Activated T-helper 17 cell treated with anti-CD3 and anti-CD28 coated beads, Interleukin-2, amount 50 U/mL, for 72 hours (primary cell): ENCODE measurements around the gene SLC38A3. TPM values are rescaled to one million over a fixed set of nuclear protein-coding genes. Genes with fewer than 3 reads are reported as not detected.
A peak's percentile ranks its signal among the peaks of the same experiment; 100 is the strongest.

Experiments
- ATAC-seq: fragments of 150-1000 bp; cut with Tn5 transposase; replicated peaks from 2 replicates; pipeline ENCODE4 v1.10.0; 2021; ENCODE audit warnings: mild to moderate bottlenecking, moderate library complexity
- H3K27ac Mint-ChIP-seq: one replicate; pipeline ENCODE4 v1.8.0; 2022; ENCODE audit warnings: mixed read lengths
- H3K27me3 Mint-ChIP-seq: one replicate; pipeline ENCODE4 v1.8.0; 2022; ENCODE audit warnings: mixed read lengths
- H3K36me3 Mint-ChIP-seq: one replicate; pipeline ENCODE4 v1.8.0; 2022; ENCODE audit warnings: low read depth, mild to moderate bottlenecking, mixed read lengths
- H3K4me1 Mint-ChIP-seq: one replicate; pipeline ENCODE4 v1.8.0; 2022; ENCODE audit warnings: mixed read lengths
- H3K4me3 Mint-ChIP-seq: one replicate; pipeline ENCODE4 v1.8.0; 2022; ENCODE audit warnings: mild to moderate bottlenecking, mixed read lengths
- H3K9me3 Mint-ChIP-seq: one replicate; pipeline ENCODE4 v1.8.0; 2022; ENCODE audit warnings: mixed read lengths
- total RNA-seq, 2 donors: library from RNA; stranded (reverse); gene quantifications; one replicate each; pipeline ENCODE4 v1.2.3, GENCODE V29; 2022

Gene SLC38A3
- total RNA-seq, 2 donors from 2014 or later, result 0.71 TPM; not detected in 1

DNA sequence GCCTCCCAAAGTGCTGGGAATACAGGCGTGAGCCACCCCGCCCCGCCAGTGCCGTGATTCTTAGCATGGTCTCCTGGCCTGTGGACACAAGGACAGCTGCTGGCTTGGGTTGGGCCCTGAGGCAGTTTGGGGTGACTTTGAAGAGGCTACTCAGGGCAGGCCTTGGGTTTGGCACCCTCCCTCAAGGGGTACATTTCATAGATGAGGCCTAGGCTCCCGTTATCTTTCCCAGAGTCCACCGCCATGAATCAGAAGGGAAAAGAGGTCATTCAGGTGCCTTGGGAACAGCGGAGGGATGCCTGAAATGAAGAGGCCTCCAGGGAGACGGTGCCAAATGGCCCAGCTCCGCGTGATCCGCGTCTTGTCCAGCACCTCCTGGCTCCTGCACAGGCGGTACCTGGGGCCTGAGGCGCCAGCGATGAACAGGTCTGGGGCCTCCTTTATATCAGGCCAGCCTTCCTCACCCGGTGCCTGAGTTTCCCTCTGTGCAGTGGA, 40.2 kb downstream of the SLC38A3 start:
- H3K36me3 Mint-ChIP-seq, result peaks cover 48% of the 10 kb centered on the region
- no peak for ATAC-seq
- peak overlapping the region; percentile 99 for H3K4me3 Mint-ChIP-seq
- peak overlapping the region; percentile 99 for H3K27ac Mint-ChIP-seq
- H3K9me3 Mint-ChIP-seq, result no peaks in the 10 kb centered on the region
- no peaks in the 10 kb centered on the region for H3K27me3 Mint-ChIP-seq
- peaks cover 48% of the 10 kb centered on the region for H3K4me1 Mint-ChIP-seq

DNA sequence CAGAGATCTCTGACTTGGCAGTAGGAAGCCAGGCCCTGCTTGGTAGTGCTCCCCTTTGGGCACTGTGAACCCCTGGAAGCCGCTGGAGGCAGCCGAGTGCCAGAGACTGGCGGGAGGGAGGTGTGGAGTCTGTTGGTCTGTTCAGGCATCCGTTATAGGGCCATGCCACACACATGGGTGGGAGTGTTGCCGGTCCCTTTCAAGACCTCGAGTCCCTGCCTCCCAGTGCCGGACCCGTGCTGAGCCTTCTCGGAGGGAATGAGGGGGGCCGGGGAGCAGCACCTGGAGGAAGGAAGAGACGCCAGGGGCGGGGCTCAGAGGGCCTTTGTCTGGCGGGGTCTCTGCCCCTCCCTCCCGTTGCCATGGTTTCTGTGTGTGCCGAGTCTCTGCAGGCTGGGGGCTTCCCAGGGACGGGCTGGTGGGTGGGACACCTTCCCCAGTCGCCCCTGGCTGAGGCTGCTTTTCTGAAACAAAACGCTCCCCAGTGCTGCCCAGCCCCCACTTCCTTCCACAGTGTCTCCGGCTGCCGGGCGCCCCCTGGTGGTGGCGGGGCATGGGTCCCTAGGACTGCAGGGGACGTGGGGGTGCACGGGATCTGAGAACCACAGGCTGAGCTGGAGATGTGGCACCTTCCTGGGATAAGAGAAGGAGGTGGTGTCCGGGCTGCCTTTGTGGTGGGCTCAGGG, 40.9 kb downstream of the SLC38A3 start:
- Mint-ChIP-seq H3K27me3 (no peaks in the 10 kb centered on the region), H3K27ac (peak overlapping the region; percentile 99), H3K4me1 (peaks cover 52% of the 10 kb centered on the region), H3K36me3 (peaks cover 48% of the 10 kb centered on the region), H3K4me3 (peak overlapping the region; percentile 99), H3K9me3 (no peaks in the 10 kb centered on the region)
- peak; percentile 76 for ATAC-seq

DNA sequence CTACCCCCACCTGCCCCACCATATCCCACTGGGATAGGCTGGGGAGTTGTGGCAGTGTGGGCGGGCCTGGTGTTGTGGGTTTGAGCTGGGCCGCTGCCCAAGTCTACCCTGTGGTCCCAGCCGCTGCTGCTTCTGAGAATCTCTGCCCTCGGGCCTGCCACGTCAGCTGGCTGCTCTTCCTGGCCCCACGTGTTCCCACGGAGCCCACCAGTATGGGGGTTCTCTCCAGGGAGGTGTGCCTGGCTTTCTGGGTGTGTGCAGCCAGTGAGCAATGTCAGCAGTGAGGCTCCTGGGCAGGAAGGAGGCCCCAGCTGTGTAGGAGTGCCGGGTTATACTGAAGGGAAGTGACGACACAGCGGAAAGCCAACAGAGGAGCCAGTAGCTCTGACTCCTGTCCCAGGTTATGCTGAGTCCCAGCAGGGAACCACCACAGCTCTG, 41.5 kb downstream of the SLC38A3 start:
- ATAC-seq, result peak; percentile 80
- H3K4me1 Mint-ChIP-seq, result peaks cover 52% of the 10 kb centered on the region
- no peaks in the 10 kb centered on the region for H3K9me3 Mint-ChIP-seq
- peak overlapping the region; percentile 99 for H3K4me3 Mint-ChIP-seq
- H3K27ac Mint-ChIP-seq, result peak overlapping the region; percentile 99
- peaks cover 49% of the 10 kb centered on the region for H3K36me3 Mint-ChIP-seq
- no peaks in the 10 kb centered on the region for H3K27me3 Mint-ChIP-seq

DNA sequence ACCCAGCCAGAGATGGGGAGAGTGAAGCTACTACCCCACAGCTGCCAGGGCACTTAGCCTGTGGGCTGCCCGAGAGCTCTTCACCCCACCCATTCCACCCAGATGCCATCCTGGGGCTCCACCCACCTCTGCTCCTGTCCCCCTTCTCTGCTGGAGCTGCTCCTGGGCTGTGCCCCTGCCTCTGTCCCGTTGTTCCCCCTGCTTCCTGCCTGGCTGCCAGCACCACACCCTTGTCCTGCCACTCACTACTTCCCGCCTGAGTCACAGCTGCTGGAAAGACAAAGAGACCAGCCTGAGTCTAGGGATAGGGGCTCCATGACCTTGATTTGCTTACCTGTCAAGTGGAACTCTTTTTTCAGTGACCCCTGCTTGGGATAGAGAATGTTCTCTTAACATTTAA, 43.3 kb downstream of the SLC38A3 start:
- peaks cover 56% of the 10 kb centered on the region for H3K36me3 Mint-ChIP-seq
- peak overlapping the region; percentile 34 for H3K4me3 Mint-ChIP-seq
- H3K27me3 Mint-ChIP-seq, result no peaks in the 10 kb centered on the region
- peak overlapping the region; percentile 81 for H3K27ac Mint-ChIP-seq
- no peak for ATAC-seq
- peaks cover 38% of the 10 kb centered on the region for H3K4me1 Mint-ChIP-seq
- H3K9me3 Mint-ChIP-seq, result no peaks in the 10 kb centered on the region

DNA sequence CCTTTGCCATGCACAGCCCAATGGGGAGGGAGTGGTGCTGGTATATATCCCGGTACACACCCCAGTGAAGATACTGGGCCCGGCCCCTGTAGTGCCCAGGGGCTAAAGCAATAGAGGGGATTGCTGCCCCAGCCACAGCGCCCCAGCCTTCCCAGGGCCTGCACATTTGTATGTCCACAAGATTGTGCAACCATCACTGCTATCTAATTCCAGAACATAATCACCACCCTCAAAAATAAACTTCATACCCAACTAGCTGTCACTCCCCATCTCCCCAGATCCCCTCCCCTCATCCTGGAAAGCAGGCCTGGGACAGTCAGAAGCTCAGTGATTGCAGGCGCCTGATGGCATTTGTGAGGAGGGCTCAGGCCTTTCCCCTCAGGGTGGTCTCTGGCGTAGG, 44.4 kb downstream of the SLC38A3 start:
- no peaks in the 10 kb centered on the region for H3K27me3 Mint-ChIP-seq
- H3K9me3 Mint-ChIP-seq, result no peaks in the 10 kb centered on the region
- peaks cover 30% of the 10 kb centered on the region for H3K4me1 Mint-ChIP-seq
- peak overlapping the region; percentile 59 for H3K27ac Mint-ChIP-seq
- no peak for ATAC-seq
- no peak overlapping the region for H3K4me3 Mint-ChIP-seq
- H3K36me3 Mint-ChIP-seq, result peaks cover 56% of the 10 kb centered on the region

DNA sequence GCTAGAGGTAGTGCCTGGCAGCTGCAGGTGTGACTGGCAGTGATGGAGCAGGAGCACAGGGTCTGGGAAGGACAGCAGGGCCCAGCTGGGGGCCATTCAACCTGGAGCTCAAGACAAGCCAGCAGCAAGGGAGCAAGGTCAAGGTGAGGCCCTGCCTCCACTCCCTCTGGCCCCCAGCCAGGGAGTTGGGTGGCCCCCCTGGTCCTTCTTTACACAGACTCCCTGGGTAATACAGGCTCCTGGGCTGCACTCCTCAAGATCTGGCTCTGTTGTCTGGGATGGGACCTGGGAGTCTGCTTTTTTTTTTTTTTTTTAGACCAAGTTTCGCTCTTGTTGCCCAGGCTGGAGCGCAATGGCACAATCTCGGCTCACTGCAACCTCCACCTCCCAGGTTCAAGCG, 45.4 kb downstream of the SLC38A3 start:
- H3K27me3 Mint-ChIP-seq, result no peaks in the 10 kb centered on the region
- H3K4me1 Mint-ChIP-seq, result peaks cover 30% of the 10 kb centered on the region
- H3K36me3 Mint-ChIP-seq, result peaks cover 65% of the 10 kb centered on the region
- ATAC-seq, result no peak
- H3K9me3 Mint-ChIP-seq, result no peaks in the 10 kb centered on the region
- H3K4me3 Mint-ChIP-seq, result peak overlapping the region; percentile 65
- H3K27ac Mint-ChIP-seq, result peak overlapping the region; percentile 80

DNA sequence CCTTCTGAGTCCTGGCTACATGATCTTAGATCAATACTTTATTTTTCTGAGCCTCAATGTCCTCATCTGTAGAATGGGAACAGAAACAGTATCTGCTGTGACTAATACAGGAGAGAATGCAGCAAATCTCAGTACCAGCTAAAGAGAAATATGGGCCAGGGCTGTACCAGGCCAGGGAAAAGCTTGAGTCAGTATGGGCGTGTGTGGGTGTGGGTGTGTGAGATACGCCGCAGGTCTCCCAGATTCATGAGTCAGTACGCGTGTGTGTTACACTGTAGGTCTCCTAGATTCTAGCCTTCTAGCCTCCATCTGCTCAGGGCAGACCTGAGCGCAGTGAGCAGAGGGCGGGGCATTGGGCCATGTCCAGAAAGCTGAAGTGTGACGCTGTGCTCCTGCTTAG, 46.1 kb downstream of the SLC38A3 start:
- ATAC-seq, result peak; percentile 74
- Mint-ChIP-seq H3K4me1 (peaks cover 30% of the 10 kb centered on the region), H3K36me3 (peaks cover 72% of the 10 kb centered on the region), H3K4me3 (peak overlapping the region; percentile 65), H3K27ac (peak overlapping the region; percentile 80), H3K9me3 (no peaks in the 10 kb centered on the region), H3K27me3 (no peaks in the 10 kb centered on the region)

DNA sequence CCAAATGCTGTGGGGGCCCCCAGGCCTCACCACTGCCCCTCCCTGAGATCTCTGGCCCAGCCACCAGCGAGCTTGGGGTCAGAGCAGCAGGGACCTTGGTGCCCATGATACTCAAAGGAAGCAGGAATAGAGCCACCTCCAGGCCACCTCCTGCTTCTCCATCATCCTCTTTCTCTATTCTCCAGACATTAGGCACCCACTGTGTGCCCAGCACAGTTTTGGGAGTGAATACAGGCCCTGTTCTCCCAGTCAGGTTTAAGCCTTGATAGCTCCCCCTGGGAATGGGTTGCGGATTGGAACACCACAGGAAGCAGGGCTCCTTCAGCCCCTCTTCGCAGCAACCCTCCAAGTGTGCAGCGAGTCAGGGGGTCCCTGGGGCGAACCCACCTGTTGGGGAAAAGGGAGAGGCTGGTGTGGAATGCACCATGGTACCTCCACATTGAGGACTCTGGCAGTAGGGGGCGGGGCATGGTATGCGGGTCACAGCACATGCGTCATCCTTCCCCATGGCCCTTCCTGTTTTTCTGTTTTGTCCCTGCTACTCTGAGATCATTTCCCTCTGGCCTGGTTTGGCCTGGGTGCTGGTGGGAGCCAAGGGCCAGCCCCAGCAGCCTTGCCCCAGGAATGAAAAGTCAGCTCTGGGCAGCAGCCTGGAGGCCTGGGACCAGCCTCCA, 49.6 kb downstream of the SLC38A3 start:
- H3K4me1 Mint-ChIP-seq, result peaks cover 14% of the 10 kb centered on the region

DNA sequence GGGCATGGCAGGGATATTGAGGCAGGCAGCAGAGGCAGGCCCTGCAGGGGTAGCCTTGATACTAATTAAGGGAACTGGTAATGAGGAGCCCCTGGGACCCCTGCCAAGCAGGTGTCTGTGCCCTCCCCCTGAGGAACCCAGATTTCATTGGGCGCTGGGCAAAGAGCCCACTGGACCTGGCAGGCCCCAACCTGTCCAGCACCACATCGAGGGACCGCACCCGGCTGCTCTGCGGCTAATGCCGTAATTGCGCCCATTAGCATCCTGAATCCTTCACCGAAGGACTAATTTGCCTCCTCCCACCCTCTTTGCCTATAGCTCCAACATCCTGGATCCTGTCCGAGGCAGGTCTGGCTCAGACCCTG, 50.2 kb downstream of the SLC38A3 start:
- H3K27me3 Mint-ChIP-seq, result no peaks in the 10 kb centered on the region
- no peak overlapping the region for H3K4me3 Mint-ChIP-seq
- no peak for ATAC-seq
- peaks cover 90% of the 10 kb centered on the region for H3K36me3 Mint-ChIP-seq
- peaks cover 11% of the 10 kb centered on the region for H3K4me1 Mint-ChIP-seq
- H3K9me3 Mint-ChIP-seq, result no peaks in the 10 kb centered on the region
- peak overlapping the region; percentile 76 for H3K27ac Mint-ChIP-seq

More for the DNA sequence above, 49.6 kb downstream of the SLC38A3 start:
- Mint-ChIP-seq H3K4me3 (no peak overlapping the region), H3K27ac (peak overlapping the region; percentile 76), H3K9me3 (no peaks in the 10 kb centered on the region), H3K36me3 (peaks cover 91% of the 10 kb centered on the region), H3K27me3 (no peaks in the 10 kb centered on the region)
- ATAC-seq, result no peak

DNA sequence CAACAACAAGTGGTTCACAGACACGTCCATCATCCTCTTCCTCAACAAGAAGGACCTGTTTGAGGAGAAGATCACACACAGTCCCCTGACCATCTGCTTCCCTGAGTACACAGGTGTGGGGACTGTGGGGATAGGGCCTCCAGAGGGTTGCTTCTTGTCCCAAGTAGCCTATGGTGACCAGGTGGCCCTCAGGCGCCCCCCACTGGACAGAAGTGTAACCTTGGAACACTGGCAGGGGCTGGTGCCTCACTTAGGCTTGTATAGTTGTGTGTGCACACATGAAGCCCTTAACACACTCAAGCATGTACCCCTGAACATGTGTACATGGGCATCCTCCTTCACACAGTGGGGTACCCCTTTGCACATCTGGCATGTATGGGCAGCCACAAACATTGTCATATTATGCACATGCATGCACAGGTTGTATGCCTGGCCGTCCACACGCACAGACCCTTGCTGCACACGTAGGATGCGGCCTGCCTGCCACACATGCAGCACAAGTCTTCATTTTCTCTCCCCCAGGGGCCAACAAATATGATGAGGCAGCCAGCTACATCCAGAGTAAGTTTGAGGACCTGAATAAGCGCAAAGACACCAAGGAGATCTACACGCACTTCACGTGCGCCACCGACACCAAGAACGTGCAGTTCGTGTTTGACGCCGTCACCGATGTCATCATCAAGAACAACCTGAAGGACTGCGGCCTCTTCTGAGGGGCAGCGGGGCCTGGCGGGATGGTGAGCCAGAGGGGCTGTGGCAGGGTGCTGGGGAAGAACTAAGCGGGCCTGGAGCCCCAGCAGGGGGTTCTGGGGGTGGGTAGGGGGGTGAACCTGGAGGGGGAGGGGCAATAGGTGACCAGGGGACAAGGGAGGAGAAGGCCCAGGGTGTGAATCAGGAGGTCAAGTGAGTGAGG, 52.2 kb downstream of the SLC38A3 start:
- Mint-ChIP-seq H3K4me1 (no peaks in the 10 kb centered on the region), H3K36me3 (peaks cover 75% of the 10 kb centered on the region), H3K9me3 (no peaks in the 10 kb centered on the region), H3K27me3 (no peaks in the 10 kb centered on the region), H3K4me3 (no peak overlapping the region), H3K27ac (peak overlapping the region; percentile 67)
- ATAC-seq, result no peak

DNA sequence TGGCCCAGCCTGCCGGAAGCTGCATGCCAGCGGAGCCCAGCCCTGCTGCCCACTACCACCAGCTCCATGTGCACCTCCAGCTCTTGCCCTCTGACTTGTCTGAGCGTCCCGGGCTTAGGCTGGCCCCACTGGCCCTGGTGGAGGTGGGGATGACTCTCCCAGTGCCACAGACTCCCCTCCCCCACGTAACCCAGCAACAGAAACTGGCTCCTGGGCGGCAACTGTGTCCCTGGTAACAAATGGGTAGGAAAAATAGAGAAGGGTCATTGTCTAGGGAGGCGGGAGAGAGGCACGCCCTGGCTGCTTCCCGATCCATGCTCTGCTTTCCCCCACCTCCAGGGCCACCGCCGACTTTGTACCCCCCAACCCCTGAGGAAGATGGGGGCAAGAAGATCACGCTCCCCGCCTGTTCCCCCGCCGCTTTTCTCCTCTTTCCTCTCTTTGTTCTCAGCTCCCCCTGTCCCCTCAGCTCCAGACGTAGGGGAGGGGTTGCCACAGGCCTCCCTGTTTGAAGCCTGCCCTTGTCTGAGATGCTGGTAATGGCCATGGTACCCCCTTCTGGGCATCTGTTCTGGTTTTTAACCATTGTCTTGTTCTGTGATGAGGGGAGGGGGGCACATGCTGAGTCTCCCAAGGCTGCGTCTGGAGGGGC, 53.1 kb downstream of the SLC38A3 start:
- Mint-ChIP-seq H3K27me3 (no peaks in the 10 kb centered on the region), H3K27ac (peak overlapping the region; percentile 56), H3K36me3 (peaks cover 68% of the 10 kb centered on the region), H3K4me3 (no peak overlapping the region), H3K4me1 (no peaks in the 10 kb centered on the region), H3K9me3 (no peaks in the 10 kb centered on the region)
- ATAC-seq, result no peak

DNA sequence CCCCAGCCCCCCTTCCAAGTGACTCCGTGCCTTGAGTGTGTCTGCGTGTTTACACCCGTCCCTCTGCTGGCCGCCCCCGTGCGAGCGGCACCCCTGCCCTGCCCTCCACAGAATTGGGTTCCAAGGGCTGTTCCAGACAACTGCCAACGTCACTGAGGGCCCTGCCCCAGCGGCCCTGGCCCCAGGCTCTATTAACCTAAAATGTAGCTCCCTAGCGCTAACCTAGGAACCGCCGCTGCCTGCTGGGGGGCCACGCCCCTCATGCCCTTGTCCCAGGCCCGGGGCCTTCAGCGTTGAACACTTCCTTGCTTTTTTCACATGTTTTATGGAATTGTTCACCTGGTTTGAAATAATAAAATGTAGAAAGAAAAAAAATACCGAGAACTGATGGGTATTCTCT, 53.9 kb downstream of the SLC38A3 start:
- peaks cover 60% of the 10 kb centered on the region for H3K36me3 Mint-ChIP-seq
- no peaks in the 10 kb centered on the region for H3K4me1 Mint-ChIP-seq
- H3K27me3 Mint-ChIP-seq, result no peaks in the 10 kb centered on the region
- peak overlapping the region; percentile 68 for H3K4me3 Mint-ChIP-seq
- no peaks in the 10 kb centered on the region for H3K9me3 Mint-ChIP-seq
- no peak for ATAC-seq
- peak overlapping the region; percentile 56 for H3K27ac Mint-ChIP-seq

DNA sequence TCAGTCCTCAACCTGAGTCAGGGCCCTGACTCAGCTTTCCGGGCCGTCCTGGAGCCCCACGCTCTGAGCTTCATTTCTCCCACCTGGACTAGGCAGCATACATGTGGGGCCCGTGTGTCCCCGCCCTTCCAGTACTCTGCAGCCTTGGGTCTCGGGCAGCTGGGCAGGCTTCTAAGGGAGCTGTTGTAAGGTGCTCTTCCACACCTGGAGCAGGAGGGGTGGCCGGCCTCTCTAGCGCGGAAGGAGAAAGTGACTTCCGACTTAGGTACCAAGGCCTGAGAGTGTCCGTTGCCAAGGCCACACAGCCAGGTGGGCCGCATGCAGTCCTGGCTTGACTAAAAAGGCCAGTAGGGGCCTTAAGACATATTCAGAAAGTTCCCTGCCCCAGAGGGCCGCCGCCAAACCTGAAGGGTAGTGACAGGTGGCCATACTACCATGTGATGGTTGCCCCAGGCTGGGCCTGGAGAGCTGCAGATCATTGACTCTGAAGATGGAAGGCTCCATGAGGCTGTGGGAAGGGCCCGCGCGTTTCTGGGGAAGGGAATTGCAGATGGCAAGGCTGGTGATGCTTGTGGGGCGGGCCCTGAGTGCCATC, 54.5 kb downstream of the SLC38A3 start:
- Mint-ChIP-seq H3K27me3 (no peaks in the 10 kb centered on the region), H3K9me3 (no peaks in the 10 kb centered on the region), H3K27ac (peak overlapping the region; percentile 63), H3K36me3 (peaks cover 54% of the 10 kb centered on the region), H3K4me3 (peak overlapping the region; percentile 68), H3K4me1 (no peaks in the 10 kb centered on the region)
- peak; percentile 18 for ATAC-seq
